Aorta (tissue), 5 donors: ENCODE data around the gene TAF4. TPM values are rescaled to one million over a fixed set of nuclear protein-coding genes. Genes with fewer than 3 reads are reported as not detected.
"Not testable (repeated sequence)": the region's sequence is repeated elsewhere in the genome, so short reads cannot be mapped to it uniquely, and the experiment has no call there.

Experiments used
- ATAC-seq: fragments of 200-7000 bp; cut with Tn5 transposase; one replicate; pipeline ENCODE4 v1.9.1; 2022; ENCODE audit warnings: moderate library complexity; ENCODE audit not compliant: low FRiP score
- DNase-seq, 2 donors: peaks; one replicate each; pipeline ENCODE4 v3.0.0-alpha.2; 2020
- H3K27ac ChIP-seq, 2 donors: one replicate each; pipeline ENCODE4 v1.5.1; 2013; ENCODE audit warnings: low read length in 2 of 2, mild to moderate bottlenecking in 2 of 2, moderate library complexity in 2 of 2, control low read depth in 1 of 2, inconsistent platforms in 1 of 2, low read depth in 1 of 2
- H3K27me3 ChIP-seq, 2 donors: one replicate each; pipeline ENCODE4 v1.6.1; 2013; ENCODE audit warnings: control low read depth in 1 of 2, low read length in 1 of 2, mild to moderate bottlenecking in 1 of 2, moderate library complexity in 1 of 2; ENCODE audit not compliant: insufficient read depth in 2 of 2, control insufficient read depth in 1 of 2
- H3K36me3 ChIP-seq, 2 donors: one replicate each; pipeline ENCODE4 v1.6.1; 2013; ENCODE audit warnings: control low read depth in 1 of 2, low read length in 1 of 2, mild to moderate bottlenecking in 1 of 2; ENCODE audit not compliant: insufficient read depth in 2 of 2, control insufficient read depth in 1 of 2
- H3K4me1 ChIP-seq, 2 donors: one replicate each; pipeline ENCODE4 v1.6.1; 2013; ENCODE audit warnings: low read length in 2 of 2, control low read depth in 1 of 2, mild to moderate bottlenecking in 1 of 2, moderate library complexity in 1 of 2; ENCODE audit not compliant: insufficient read depth in 2 of 2, control insufficient read depth in 1 of 2
- H3K4me3 ChIP-seq, 2 donors: one replicate each; pipeline ENCODE4 v1.5.1; 2013; ENCODE audit warnings: low read length in 2 of 2, control low read depth in 1 of 2, mild to moderate bottlenecking in 1 of 2
- H3K9me3 ChIP-seq: one replicate; pipeline ENCODE4 v1.6.1; 2013; ENCODE audit warnings: mild to moderate bottlenecking, low read length; ENCODE audit not compliant: control insufficient read depth
- WGBS, 2 donors: extraction: QIAGEN DNeasy Blood & Tissue Kit; methylation state at CpG; one replicate each; pipeline ENCODE4 v1.1.7; 2013; 5-methylcytosine and 5-hydroxymethylcytosine counted together
- intact Hi-C, 2 donors: fragments of 100-400 bp; cut with DNase I; formaldehyde crosslinking; loops; one replicate each; pipeline versions ENCODE4 v1.14.2 to v1.15.0; 2022
- polyA plus RNA-seq, 2 donors: library from polyadenylated mRNA; stranded (reverse); fragments of 200-250 nt; gene quantifications; one replicate each; pipeline ENCODE4 v1.2.3, GENCODE V29; 2013
- total RNA-seq, 2 donors: library from RNA; stranded (reverse); fragmentation: NEBNext Ultra II Directional; extraction: Animal tissue kit (Norgen Biotek cat#: 25700); gene quantifications; one replicate each; pipeline ENCODE4 v1.2.1, GENCODE V29; 2021
- donor health status: healthy with polysubstance abuse.
- donor health status: Bipolar disorder and iron deficiency.
- donor health status: DM: no; HTN: no; CAD: no.
- donor health status: DM: no; HTN: no; CAD: no.
- donor health status: DM: yes; HTN: yes; CAD: no.

Gene TAF4
- total and polyA plus RNA-seq, 4 donors: 2.5 to 19.5 (median 9.0) TPM

GRCh38 chr20:61981691-61982090 is 84.0 kb downstream of the TAF4 start:
- DNase-seq, H3K27ac ChIP-seq, ATAC-seq, intact Hi-C loops, H3K4me1 ChIP-seq, H3K27me3 ChIP-seq, H3K9me3 ChIP-seq, H3K4me3 ChIP-seq, H3K36me3 ChIP-seq: not testable (repeated sequence)
- 83 to 85% methylated on average over 10 to 11 of the region's 11 CpGs for WGBS, 2 donors

DNA sequence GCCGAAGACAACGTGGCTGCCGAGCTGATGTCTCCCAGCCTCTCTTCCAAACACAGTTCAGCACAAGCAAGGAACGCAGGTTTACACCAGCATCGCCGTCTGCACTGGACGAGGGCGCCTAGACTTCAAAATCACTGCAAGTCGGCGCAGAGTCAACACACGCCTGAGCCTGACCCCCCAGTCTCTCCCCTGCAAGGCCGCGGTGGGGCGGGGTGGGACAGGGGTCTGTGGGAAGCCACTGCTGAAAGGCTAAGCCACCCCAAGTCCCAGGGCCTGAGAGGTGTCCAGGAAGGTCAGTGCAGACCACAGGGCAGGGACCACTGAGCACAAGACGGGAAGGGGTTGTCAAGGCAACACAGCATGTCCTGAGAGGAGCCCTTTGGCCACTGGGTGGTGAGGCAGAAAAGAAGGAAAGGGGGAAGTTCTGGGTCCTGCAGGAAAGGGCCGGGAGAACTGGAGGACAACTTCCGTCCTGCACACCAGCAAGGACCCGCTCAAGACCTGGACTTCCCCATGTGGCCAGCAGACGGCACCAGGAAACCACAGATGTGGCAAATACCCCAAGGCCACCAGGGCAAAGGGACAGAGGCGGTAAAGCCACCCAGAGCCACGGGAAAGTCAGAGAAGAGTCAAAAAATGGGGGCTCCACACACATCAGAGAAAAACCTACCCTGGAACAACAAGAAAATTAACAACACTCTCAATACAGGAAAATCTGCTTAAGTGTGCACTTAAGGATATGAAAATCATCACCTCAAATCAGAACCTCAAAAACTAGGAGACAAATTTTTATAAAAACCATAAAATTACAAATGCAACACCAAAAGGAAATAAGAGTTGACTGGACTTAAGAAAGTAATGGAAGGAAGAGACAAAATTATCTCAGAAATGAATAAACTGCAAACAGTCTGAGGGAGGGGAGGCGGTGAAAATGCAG is 84.8 kb downstream of the TAF4 start:
- 83 to 84% methylated on average over 22 of the region's 22 CpGs for WGBS, 2 donors
- DNase-seq (peak in 1 of 2 donors; percentile 77), ATAC-seq (no peak)
- intact Hi-C loops: no loop called here
- Histone ChIP-seq H3K9me3 (no peaks in the 10 kb centered on the region), H3K4me3 (no peak overlapping the region), H3K36me3 (peaks cover 0 to 3% of the 10 kb centered on the region in 2 donors), H3K27ac (no peak overlapping the region), H3K27me3 (no peaks in the 10 kb centered on the region), H3K4me1 (no peaks in the 10 kb centered on the region)

DNA sequence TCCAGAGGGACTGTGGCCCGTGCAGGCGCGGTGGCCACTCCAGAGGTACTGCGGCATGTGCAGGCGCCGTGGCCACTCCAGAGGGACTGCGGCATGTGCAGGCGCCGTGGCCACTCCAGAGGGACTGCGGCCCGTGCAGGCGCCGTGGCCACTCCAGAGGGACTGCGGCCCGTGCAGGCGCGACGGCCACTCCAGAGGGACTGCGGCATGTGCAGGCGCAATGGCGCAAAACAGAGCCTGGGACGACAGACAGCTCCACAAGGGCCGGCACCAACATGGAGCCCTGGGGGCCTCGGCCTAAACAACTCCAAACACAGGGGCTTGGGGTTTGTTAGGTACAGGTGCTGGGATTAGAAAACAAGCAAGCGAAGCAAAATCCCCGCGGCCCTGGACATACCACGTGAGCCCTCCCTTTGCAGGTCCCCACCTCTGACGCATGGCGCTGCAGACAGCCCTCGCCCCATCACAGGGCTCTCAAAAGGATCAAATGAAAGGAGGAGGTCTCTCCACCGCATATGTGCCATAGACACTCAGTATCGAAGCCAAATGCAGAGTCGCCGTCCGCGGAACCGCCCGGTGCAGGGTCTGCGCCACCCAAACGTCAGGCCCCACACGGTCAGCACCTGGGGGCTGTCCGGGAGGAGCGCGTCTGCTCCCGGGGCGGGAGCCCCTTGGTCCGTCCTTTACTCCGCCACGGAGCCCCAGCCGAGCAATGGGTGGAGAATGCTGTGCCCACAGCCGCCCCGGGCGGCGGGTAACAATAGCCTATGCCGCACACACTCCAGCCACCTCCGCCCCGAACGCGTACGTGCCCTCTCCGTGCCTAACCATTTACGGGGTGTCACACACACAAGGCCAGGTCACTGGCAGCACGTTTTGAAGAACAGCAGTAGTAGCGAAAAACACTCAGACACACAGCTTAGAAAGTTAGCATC is 85.7 kb downstream of the TAF4 start:
- intact Hi-C loops: no loop called here
- DNase-seq (peak in 1 of 2 donors; percentile 71), ATAC-seq (no peak)
- no peak overlapping the region for H3K4me3 ChIP-seq
- H3K9me3 ChIP-seq: no peaks in the 10 kb centered on the region
- H3K36me3 ChIP-seq: peaks cover 0 to 3% of the 10 kb centered on the region in 2 donors
- no peaks in the 10 kb centered on the region for H3K4me1 ChIP-seq
- H3K27me3 ChIP-seq: no peaks in the 10 kb centered on the region
- WGBS, 2 donors: 95 to 96% methylated on average over 65 of the region's 65 CpGs
- H3K27ac ChIP-seq: no peak overlapping the region

DNA sequence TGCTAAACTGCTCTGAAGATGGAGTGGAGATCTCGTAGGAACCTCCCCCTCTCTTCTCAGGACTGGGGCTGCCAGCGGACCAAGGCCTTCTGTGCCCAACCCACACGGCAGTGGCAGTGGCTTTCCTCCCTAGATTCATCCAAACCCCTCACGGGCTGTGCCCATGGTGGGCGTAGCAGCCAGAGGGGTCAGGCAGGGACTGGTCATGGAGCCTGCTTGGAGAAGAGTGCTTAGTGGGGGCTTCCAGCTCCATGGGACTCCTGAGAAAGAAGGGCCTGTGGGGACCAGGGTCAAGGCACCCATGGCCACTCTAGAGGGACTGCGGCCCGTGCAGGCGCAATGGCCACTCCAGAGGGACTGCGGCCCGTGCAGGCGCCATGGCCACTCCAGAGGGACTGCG is 86.6 kb downstream of the TAF4 start:
- 79 to 90% methylated on average over 9 to 12 of the region's 12 CpGs for WGBS, 2 donors
- no peaks in the 10 kb centered on the region for H3K9me3 ChIP-seq
- ATAC-seq (no peak), DNase-seq (peak in 1 of 2 donors; percentile 37)
- H3K36me3 ChIP-seq: peaks cover 0 to 3% of the 10 kb centered on the region in 2 donors
- H3K27ac ChIP-seq: no peak overlapping the region
- intact Hi-C loops: no loop called here
- H3K27me3 ChIP-seq: no peaks in the 10 kb centered on the region
- H3K4me3 ChIP-seq: no peak overlapping the region
- no peaks in the 10 kb centered on the region for H3K4me1 ChIP-seq

DNA sequence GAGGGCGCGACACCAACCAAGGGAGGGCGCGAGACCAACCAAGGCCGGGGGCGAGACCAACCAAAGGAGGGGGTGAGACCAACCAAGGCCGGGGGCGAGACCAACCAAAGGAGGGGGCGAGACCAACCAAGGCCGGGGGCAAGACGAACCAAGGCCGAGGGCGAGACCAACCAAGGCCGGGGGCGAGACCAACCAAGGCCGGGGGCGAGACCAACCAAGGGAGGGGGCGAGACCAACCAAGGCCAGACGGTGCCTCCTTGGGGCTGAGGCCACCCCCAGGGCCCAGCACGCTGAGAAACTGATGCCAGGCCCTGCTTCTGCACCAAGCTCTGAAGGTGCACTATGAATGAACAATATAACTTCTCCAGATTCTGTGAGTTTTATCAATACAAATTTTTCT is 87.2 kb downstream of the TAF4 start:
- no peak overlapping the region for H3K27ac ChIP-seq
- no peak overlapping the region for H3K4me3 ChIP-seq
- intact Hi-C loops: no loop called here
- no peak for ATAC-seq
- no peaks in the 10 kb centered on the region for H3K9me3 ChIP-seq
- peak in 1 of 2 donors; percentile 45 for DNase-seq
- 95 to 98% methylated on average over 20 of the region's 20 CpGs for WGBS, 2 donors
- no peaks in the 10 kb centered on the region for H3K4me1 ChIP-seq
- no peaks in the 10 kb centered on the region for H3K27me3 ChIP-seq
- peaks cover 0 to 3% of the 10 kb centered on the region in 2 donors for H3K36me3 ChIP-seq

DNA sequence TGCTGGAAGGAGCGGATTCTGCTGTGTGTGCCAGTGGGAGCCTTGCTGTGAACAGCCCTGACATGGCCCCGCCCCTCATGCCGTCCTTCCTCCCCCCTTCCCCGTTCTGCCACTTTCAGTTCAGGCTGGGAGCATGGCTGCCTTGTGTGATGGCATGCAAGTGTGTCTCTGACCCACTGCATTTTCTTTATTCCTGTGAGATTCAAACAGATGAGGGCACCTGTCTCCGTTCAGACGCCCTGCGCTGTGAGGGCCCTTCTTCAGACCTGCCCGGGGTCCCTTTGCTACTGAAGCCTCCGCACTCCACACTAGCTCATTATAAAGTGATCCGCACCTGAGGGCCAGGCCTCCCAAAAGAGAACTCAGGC is 88.3 kb downstream of the TAF4 start:
- Histone ChIP-seq H3K4me1 (no peaks in the 10 kb centered on the region), H3K4me3 (no peak overlapping the region), H3K9me3 (peaks cover 2% of the 10 kb centered on the region), H3K27ac (no peak overlapping the region), H3K27me3 (no peaks in the 10 kb centered on the region), H3K36me3 (peaks cover 0 to 2% of the 10 kb centered on the region in 2 donors)
- no peak for ATAC-seq
- intact Hi-C loops: no loop called here
- DNase-seq: peak in 1 of 2 donors; percentile 39
- WGBS, 2 donors: 89 to 90% methylated on average over 10 of the region's 10 CpGs

DNA sequence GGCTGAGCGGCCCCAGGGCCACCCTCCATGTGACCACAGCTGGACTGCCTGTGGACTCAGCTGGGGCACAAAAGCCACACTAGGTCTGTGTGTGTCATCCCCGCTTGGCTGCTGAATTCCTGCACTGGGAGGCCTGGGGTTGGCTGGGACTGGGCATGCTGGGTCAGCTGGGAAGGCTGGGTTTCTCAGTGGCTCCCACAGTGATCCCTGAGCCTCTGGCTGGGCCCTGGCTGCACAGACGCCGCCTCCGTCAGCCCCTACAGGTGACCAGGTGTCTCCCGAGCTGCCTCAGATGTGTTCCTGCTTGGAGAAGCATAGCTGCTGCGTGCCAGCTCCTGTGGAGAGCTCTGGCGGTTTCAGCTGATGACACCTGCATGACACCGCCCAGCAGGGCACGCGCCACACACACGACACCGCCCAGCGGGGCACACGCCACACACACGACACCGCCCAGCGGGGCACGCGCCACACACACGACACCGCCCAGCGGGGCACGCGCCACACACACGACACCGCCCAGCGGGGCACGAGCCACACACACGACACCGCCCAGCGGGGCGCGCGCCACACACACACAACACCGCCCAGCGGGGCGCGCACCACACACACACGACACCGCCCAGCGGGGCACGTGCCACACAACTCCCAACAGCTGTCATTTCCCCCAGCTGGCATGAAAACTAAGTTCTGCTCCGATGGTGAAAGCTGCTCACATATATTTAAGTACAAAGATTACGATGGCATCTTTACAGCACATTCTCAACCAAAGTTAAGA is 88.8 kb downstream of the TAF4 start:
- 94 to 97% methylated on average over 35 to 45 of the region's 45 CpGs for WGBS, 2 donors
- DNase-seq (peak in 1 of 2 donors; percentile 57), ATAC-seq (no peak)
- intact Hi-C loops: no loop called here
- Histone ChIP-seq H3K36me3 (peaks cover 0 to 2% of the 10 kb centered on the region in 2 donors), H3K9me3 (peaks cover 2% of the 10 kb centered on the region), H3K27me3 (no peaks in the 10 kb centered on the region), H3K4me3 (no peak overlapping the region), H3K27ac (no peak overlapping the region), H3K4me1 (no peaks in the 10 kb centered on the region)

DNA sequence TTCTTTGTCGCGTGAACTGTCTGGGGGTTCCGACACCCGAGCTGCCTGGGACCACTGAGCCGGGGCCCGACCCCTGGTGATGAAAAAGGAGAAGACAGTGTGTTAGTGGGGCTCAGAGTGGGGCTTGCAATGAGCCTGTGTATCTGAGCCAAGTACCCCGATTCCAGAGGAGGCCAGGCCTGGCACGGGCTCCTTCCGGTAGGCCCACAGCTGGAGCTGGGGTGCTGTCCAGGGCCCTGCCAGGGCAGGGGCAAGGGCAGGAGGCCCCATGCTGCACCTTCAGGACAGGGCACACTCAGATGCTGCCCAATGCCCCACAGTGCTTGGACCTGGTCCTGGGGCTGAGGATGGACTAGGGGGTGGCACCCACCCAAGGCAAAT is 89.4 kb downstream of the TAF4 start:
- 72 to 80% methylated on average over 9 of the region's 9 CpGs for WGBS, 2 donors
- Histone ChIP-seq H3K4me3 (no peak overlapping the region), H3K36me3 (peaks cover 0 to 2% of the 10 kb centered on the region in 2 donors), H3K4me1 (no peaks in the 10 kb centered on the region), H3K27me3 (no peaks in the 10 kb centered on the region), H3K9me3 (peaks cover 2% of the 10 kb centered on the region), H3K27ac (no peak overlapping the region)
- ATAC-seq: no peak
- DNase-seq: no peak
- intact Hi-C loops: no loop called here
